ENCODE data around the gene IL17RD.

Gene IL17RD

DNA sequence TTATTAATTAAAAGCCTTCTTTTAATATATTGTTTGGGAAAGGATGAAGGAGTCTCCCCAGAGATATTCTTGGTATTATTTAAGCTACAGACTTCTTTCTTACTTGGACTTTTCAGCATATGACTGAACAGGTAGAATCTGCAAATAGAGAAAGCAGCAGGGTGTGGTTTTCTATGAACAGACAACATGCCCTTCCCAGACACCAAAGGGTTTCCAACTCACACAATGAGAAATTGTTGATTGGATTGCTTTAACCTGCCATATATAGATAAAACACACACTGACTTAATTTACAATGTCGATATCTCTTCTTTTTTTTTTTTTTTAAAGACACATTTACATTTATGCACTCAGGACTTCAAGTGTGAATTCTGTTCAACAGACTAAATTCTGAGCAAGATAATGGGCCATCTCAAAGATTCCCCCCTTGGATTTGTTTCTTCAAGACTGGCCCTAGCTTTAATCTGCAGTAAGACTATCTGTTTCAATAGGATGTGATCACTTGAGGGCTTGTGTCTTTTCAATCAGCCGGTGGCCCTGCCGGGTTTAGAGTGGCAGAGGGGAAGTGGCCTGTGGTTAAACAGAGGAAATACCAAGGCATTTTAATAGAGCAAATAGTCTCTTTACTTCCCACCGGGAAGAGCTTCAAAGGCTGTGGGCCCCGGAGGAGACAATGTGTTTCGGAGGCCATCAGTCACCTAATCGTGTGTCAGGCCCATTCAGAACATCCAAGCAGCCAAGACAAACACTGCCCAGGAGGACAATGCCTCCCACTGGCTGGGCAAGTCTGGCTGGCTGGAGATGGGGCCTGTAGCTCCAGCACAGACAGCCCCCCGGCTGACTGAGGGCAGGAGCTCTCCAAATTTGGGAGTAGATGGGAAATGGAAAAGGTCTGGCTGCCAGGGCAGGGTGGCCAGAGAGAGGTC, 6.1 kb downstream of the IL17RD start:
- no peak for DNase-seq

DNA sequence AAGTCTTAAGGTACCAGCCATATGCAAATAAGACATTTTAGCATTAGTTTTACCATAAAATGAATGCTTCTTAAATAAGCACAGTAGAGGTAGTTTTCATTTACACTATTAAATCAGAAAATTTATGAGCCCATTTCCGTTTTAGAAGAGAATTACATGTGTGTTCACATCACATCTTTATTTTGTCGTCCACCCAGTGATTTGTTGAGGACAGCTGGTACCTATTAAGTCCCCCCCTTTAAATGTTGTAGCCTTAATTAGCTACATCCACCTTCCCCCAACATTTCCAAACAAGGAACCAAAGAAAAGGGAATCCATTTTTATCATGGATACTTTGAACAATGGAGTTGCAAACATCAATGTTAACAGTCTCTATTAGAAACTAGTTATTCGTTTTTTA, 6.8 kb downstream of the IL17RD start:
- no peak for DNase-seq

DNA sequence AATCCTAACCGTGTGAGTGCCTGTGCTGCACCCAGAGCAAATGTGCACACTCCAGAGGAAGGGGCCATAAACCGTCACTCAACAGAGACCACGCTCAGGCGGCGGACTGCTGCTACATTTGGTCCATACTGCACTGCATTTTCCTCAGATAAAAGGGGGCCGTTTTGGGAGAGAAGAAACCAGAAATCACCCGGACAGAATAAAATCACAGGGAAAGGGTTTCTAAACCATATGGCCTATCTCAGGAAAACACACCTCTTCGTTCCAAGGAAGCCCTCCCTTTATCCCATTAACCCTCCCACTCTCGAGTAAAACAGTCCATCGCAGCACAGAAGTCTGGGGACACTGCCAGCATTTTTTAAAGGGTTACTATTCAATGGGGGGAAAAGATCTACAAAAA, 7.6 kb downstream of the IL17RD start:
- DNase-seq = no peak

DNA sequence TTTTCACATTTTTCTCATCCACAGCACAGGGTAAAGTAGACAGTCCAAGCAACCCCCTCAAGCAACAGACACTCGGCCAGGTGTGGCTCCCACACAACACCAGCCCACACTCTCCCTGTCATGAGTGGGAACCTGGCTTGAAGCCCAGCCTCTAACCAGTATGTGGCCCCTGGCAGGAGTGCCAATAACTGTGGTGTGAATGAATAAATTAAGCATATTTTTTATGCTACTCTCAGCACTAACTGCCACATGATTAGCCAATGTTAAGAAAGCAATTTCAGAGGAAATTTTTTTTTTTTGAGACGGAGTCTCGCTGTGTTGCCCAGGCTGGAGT, 9.9 kb downstream of the IL17RD start:
- no peak for DNase-seq

DNA sequence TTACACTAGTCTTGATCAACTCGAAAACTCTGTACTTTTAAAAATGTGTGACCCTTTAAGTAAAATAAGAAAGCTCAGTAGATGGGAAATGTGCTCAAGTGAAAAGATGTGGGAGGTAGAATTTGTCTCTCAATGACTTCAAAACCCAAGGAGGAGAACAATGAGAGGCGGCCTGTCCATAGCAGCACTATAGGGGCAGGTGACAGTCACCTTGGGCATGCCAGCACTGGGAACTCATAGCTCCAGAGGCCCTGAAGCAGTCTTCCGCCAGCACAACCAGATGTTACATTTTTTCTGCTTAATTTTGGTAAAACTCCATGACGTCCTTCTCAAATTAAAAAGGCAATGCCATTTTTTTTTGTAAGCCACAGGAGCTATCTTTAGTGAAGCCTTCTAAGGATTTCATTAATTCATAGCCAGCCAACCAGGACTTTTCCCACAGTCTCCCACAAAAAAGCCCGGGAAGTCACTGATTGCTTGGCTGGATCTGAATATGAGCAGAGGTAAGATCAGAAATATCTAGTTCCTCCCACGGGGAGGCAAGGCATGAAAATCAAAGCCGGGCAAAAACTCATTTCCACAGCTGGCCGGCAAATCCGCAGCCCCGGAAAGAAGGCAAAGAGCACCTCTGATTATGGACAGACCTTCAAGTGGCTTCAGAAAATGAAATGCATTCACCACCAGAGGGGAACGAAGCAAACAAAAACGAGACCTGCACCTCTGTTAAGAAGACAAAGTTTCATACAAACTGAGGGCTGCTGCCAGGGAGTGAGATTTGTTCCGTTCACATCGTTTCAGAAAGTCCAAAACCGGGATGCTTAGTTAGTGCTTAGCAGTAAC, 10.5 kb downstream of the IL17RD start:
- DNase-seq = no peak

DNA sequence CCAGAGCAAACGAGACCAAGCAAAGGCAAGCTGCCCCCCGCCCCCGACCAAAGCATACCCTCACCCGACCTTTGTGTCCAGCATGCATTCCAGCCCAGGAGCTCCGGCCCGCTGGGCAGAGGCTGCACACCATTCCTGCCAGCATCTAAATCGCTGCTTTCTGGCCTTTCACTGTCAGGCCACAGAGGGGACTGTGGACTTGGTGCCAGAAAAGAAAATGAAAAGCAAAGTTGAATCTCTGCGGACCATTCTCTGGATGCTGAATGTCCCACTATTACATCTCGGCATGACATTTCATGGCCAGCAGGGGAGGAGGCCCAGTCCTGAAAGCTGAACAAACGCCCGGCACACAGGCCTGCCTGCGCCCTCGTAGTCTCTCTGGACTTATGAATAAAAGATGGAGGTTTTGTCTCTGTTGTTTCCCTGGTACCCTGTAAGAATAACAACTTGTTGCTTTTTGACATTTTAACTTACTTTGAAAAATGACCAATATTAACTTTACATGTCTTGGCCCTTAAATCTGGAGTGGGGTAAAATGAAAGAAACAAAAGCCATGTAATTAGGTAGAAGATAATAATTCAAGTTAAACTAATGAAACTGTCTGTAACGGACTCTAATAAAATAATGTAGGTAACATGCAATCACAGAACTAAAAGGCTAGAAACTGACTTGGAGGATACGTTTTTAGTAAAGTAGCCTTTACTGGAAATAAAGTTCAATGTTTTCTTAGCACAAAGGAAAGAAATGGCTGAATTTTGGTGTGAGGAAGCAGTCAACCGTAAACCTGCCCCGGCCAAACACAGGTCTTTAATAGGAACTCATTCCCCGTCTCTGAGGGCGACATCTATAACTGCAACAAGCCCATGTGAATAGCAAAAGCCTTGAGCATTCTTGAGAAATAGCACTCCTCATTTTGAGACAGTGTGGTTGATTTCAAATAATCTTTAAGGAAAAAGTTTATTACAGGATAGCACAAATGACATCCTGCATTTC, 12.7 kb downstream of the IL17RD start:
- no peak for DNase-seq

DNA sequence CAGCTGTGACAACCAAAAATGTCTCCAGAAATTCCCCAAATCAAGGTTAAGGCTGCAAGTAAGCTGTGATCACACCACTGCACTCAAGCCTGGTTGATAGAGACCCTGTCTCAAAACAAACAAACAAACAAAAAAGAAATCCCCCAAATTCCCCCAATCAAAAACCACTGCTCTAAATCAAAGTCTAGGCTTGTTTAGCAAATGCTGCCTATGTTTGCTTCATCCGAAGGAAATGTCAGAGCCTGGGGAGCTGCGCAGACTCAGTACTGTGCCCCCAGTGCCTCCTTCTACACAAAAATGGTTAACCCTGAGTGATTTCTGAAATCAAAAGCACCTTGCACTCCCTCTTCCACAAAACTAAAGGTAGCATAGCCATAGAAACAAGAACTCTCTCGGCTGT, 13.4 kb downstream of the IL17RD start:
- no peak for DNase-seq

DNA sequence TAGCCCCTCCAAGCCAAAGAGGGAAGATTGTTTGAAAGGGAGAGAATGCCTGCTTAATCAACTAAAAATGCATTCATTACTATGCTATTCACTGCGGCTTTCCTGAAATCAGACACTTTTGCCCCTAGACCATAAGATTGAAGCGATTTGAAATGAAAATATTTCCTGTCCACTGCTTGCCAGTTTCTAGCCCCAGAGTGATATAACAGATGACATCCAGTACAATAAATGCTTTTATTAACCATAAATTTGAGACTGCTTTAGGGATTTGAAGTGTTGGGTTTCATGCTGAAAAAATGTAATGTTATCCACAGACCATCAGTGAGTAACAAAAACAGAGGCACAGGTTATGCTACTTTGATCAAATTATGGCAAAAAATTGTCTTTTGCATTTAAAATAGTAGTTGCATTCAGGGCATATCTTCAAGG, 14.1 kb downstream of the IL17RD start:
- DNase-seq = no peak

DNA sequence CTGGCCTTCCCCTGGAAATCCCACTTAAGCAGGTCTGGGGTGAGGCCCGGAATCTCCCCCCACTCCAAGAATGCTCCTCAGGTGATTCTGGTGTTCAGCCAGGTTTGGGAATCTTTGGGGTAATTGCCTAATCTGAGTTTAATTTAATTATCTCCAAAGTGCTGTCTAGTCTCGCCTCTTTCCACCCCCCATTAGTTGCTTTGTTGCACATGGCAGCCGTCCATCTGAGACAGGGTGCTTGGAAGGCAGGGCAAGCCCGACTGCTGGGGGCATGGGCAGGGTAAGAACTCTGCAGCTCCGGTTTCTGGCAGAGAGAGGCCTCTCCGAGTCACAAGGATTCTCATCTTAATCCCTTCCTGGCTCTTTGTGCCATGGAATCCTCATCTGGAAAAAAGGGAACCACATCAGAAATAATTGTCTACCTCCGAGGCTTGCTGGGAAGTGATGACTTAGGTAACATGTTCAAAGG, 15.0 kb downstream of the IL17RD start:
- no peak for DNase-seq

DNA sequence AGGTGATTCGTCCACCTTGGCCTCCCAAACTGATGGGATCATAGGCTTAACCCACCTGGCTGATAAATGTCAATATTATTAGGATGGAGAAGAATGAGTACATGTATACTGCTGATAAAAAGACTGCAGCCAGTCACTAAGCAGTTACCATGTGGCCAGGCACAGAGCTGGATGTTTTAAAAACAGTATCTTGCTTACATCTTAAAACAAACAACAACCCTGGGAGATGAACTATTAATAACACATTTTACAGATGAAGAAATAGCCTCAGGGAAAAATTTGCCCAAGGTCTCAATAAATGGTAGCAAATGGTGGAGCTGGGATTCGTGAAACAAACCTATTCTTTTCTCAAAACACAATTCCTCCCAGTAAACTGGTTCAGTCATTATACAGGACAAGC, 18.1 kb downstream of the IL17RD start:
- no peak for DNase-seq

DNA sequence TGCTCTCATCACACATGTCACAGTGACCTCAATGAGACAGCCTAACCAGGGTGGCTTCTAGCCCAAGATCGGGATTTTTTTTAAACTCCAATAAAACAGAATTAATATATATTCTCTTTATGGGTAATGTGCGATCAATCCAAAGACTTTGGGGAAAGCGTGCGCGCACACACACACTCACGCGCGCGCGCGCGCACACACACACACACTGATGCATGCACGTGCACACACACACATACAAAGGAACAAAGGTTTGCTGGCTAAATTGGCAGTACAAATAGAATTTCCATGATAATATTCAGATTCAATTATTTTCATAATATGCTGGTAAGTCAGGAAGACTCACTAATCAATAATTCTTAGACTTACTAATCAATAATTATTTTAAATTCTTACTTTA, 19.3 kb downstream of the IL17RD start:
- DNase-seq = no peak

DNA sequence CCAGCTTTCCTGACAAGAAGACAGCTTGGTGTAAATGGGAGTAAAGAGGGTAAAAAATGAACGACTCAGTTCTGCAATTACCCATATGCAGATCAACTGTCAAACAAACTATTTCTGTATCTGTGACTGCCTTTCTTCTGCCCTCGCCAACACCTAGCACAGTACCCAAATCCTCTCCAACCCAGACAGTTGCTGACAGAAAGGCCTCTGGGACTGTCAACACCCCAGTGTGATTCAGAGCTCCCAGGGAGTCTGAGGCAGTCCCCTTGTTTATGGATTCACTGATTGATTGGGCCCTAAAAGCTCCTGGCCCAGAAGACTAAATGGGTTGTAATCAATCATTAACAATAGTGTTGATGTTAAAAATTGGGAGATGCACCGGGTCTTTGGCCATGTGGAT, 20.2 kb downstream of the IL17RD start:
- DNase-seq = no peak

DNA sequence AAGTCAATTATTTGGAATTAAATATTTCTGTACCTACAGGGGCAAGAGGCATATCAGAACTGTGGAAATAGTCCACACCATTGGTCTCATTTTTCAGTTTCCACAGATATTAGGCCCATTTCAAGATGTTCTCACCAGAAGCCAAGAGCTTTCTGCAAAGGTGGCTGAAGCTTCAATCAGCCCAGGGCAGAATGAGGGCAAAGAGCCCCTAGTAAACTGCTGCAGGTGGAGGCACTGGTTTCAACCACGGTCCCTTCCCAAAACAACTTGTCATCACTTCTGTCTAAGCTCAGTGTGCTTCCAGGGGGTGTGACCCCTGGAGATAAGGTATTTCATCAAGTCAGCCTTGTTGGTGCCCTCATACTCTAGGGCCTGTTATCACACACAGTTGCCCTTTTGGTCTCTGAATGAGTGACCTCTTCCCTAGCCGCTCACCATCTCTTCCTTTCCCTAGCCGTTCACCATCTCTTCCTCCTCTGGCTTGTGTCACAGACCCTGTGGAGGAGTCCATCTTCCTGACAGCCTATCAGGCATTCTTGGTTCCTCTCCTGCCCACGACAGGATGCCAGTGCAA, 21.2 kb downstream of the IL17RD start:
- DNase-seq = no peak

DNA sequence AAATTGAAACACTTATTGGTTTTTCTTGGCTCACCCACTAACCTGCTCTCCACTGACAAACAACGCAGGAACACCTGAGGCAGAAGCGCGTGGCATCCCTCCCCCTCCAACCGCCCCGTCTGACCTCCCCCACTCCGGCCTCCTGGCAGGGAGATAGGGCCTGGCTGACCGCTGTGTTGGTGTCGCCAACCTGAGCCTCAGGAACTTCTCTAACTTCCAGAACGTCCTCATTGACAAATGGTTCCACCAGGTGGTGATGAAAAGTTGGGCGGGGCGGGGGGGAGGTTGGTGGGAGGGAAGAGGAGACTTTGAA, 22.8 kb downstream of the IL17RD start:
- DNase-seq = no peak

DNA sequence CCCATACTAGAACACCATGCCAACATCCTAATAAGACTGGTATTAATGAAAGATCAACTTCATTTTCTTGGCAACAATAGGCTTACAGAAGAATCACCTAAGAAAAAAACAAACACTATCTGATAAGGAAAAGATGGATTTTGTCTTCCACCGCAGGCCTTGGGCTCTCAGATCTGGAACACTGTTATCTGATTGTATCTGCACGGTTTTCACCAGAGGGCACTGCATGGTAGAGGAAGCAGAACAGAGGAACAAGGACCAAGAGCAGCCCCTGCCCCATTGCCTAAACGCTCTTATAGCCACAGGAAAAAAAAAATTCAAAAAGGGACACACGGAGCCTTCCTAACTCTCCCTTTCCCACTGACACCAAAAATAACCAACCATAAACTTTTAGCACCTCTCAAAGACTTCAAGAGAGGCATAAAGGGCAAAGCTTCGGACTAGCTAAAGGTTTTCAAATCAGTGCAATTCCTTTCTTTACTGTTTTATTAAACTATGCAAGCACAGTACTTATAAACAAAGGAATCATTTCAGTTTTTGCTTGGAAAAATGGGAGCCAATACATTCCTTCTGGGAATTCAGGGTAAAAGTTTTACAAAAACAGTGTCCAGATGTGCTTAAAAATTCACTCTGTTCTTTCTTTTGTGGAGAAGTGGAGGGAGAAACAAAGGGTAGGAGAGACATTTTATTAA, 23.3 kb downstream of the IL17RD start:
- DNase-seq = no peak

DNA sequence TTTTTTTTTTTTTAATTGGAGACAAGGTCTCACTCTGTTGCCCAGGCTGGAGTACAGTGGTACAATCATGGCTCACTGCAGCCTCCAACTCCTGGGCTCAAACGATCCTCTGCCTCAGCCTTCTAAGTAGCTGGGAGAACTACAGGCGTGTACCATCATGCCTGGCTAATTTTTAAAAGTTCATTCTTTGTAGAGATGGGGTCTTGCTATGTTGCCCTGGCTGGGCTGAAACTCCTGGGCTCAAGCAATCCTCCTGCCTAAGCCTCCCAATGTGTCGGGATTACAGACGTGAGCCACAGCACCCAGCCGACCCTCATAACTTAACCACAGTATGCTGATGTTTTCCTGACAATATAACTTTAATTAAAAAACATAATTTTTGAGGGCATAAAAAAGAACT, 24.3 kb downstream of the IL17RD start:
- DNase-seq = no peak

DNA sequence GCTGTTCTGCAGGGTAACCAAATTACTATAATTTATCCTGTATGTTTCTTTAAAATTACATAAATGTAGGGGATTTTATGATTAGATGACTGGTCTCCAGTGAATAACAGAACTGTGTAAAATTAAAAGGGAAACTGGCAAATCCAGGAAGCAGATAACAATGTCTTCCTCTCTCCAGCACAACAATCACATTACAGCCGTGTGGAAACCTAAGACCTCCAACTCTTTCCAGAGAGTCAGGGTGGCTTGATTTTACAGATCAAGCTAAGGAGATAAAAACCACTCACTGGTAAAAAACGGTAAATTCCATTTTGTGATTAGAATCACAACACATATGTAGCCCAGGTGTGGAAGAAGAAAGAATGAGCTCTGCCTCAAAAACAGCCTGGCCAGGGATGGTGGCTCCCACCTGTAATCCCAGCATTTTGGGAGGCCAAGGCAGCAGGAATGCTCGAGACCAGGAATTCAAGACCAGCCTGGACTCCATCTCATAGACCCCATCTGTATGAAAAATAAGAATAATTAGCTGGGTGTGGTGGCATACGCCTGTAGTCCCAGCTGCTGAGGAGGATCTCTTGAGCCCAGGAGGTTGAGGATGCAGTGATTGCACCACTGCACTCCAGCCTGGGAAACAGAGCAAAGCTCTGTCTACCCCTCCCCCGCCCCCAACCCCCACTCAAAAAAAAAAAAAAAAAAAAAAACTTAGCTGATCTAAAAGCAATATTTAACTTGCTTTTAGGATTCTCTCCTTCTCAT, 29.0 kb downstream of the IL17RD start:
- no peak for DNase-seq

DNA sequence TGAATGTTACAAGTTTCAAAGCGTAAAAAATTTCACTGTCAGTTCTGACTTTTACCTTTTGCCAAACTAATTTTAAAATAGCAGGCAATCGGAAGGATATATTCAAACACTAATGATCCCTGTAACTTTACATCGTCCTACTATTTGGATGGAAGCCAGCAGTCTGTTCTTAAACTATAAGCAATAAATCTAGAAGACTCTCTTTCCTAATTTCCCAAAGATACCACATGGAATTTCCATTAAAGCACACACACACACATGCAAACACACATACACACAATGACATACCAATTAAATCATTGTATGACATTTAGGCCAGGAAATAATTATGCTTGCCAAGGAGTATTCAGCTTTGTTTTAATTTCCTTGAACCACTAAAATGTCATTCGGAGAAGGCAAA, 32.0 kb downstream of the IL17RD start:
- no peak for DNase-seq

DNA sequence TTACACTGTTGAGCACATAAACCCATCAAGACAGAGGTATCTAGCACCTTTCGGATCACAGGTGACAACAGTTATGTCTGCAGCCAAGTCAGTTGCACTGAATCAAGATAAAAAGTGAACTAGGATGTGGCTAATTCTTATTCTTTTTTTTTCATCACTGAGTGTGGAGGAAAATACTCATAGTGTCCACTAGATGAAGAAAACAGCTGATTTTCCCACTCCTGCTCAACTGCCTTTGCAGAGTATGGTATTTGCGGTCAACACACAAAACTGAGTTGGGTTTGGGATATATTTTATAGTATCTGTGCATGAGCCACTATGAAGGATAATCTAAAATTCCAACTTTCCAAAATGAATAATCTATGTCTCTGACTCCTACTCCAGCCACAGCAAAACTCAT, 32.5 kb downstream of the IL17RD start:
- no peak for DNase-seq

DNA sequence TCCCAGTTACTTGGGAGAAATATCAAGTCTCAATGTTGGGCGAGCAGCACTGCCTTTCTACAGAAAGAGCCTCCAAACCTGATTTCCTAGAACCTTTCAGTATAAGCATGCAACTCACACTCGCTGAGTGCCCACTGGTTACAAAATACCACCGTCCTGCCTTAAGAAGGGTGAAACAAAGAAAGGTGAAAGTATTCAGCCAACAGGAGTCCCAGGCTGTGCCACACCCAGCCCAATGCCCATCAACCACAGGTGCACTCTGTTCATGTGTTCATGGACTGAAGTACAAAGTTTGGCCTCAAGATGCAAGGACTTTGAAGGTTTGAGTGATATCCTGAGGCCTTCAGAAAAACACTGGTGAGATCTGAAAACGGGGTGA, 34.0 kb downstream of the IL17RD start:
- no peak for DNase-seq

DNA sequence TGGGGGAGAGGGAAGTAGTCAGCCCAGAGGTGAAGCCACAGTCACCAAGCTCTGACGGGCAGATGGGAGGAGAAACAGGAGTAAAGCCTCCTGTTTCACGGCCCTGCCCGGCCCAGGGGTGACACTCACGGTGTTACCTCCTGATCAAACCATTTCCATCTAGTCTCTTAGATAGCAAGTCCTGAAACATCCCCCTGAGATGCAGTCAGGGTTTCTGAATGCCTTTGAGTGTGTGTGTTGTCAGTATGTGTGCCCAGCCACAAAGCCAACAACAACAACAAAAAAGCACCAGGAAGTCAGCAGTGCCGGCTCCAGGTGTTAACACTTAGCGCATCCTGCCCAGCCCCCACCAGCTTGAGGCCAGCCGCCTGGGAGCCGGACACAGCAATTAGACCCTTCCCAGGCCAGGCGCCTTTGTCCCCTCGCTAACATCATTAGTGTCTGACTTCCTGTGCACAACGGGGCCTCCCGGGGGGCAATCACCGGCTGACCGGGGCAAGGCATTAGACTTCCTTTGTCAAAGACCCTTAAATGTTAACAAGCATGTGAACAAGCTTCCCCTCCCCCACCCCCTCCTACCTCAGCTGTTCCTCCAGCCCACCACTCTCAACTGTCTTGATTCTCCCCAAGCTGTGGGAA, 34.5 kb downstream of the IL17RD start:
- DNase-seq = no peak

Measured in stimulated activated CD4-positive, alpha-beta T cell treated with anti-CD3 and anti-CD28 coated beads, Interleukin-15, amount 100 ng/mL, for 24 hours (primary cell).